HG03135 (cell line): ENCODE data around the gene THADA.
"Not testable (repeated sequence)": the region's sequence is repeated elsewhere in the genome, so short reads cannot be mapped to it uniquely, and the experiment has no call there.

Experiments
- ATAC-seq: cut with Tn5 transposase; IDR thresholded peaks from one replicate; pipeline ENCODE4 v1.9.1; 2021; ENCODE audit warnings: mild to moderate bottlenecking, moderate library complexity; ENCODE audit not compliant: unreplicated experiment

Gene THADA

DNA sequence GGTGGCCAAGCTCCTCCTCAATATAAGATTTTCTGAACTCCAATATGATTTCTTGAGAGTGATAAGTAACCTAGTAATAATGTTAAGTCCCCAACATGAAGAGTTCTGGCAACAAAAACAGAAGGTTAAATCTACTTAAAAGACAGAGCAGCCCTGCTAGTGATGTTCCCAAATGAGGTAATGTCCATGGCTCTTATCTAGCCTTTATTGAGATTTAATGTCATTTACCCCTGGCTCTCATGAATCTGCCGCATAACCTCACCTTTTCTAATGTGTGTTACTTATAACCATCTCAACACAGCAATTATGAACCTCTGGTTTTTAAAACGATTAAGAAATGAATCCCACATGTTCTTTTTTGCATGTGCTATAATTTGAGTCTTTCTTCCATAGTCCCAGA lies 201.9 kb downstream of the THADA start:
- no peak for ATAC-seq

DNA sequence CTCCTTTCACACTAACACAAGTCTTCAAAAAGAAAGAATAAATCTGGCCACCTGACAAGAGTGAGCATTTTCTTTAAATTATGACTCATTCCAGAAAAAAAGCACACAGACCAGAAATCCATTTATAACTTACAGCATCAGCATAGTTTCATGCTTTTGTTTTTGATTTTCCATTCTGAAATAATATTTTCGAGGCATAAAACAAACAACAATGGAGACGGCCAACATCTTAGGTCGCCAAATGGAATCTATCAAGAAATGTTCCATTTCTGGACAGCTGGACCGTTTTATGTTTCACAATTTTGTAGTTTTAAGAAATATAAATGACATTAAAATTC lies 204.0 kb downstream of the THADA start:
- no peak for ATAC-seq

DNA sequence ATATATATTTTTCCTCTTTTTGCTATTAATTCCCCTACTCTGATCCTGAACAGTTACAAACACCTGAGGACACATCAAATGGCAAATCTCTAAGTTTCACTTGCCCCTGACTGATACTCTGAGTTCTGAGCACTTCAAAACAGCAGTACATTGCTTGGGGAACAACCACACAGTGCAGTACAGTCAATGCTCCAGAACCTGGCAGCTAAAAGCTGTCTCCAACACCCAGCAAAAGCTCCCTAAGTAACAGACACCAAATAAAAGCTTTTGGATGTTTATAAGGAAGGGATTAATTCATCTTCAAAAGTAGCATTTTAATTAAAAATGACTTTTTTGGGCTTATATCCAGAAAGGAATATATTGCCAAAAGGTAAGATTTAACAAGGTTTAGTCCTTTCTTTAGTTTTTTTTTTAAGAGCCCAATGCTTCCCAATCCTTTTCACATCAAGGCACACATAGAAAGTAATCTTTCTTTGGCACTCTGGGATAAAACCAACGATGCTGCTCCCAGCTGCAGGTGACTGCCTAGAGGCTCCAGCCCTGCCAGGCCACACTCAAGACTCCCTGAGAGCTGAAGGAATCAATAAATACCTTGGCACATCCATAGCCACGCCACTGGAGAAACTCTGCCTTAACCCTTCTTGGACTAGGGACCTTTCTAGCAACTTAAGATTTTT lies 204.5 kb downstream of the THADA start:
- ATAC-seq, result no peak

DNA sequence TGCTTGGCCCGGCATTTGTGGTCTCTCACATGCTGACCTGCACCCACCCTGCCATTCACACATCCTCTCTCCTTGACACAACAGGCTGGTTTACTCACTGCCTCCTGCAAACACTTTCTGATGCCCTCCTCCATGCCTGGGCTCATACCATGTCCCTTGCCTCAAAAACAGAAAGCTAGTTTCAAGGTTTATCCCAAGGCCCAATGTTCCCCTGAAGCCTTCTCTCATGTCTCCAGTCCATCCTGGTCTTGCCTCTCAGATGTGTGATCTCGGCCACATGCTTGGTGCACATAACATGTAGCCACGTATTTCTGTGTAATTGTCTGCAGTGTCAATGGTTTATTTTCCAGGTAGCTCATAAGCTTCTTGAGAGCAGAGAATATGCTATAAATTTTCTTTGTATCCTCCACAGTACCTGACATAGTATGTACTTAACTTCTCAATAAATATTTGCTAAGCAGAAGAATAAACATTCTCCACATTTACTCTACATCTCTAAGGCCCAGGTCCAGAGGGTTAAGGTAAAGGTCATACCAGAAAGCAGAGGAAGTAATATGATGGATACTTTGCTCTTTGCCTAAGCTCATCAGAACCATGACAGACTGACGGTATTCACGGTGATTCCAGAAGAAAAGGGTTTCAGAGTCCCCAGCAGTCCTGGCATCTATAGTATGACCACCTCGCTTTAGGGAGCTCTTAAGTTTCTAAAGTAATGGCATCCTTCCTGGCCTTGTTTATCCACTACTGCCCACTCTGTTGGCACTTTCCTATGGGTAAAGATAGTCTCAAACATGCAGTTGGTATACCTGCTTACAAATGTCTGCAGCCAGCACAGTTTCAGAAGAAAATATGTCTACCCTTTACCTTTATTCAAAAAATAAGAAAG lies 206.0 kb downstream of the THADA start:
- ATAC-seq, result no peak

DNA sequence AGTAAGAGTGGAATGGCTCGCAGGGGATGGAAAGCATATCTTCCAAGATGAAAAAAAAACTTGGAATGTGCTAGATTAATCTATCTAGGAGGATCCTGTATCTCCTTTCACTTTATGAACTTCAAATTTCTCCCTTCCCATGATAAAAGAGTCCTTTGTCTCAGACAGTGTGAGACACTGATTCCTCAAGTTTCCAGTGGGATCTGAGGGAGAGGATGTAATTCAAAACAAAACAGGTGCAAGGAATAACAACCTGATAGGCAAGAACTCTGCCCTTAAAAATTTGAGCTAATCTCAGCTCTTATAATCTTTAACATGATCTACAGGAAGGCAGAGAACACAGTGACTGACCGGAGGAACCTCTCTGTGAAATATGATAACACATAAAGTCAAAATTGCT lies 207.5 kb downstream of the THADA start:
- ATAC-seq, result no peak

DNA sequence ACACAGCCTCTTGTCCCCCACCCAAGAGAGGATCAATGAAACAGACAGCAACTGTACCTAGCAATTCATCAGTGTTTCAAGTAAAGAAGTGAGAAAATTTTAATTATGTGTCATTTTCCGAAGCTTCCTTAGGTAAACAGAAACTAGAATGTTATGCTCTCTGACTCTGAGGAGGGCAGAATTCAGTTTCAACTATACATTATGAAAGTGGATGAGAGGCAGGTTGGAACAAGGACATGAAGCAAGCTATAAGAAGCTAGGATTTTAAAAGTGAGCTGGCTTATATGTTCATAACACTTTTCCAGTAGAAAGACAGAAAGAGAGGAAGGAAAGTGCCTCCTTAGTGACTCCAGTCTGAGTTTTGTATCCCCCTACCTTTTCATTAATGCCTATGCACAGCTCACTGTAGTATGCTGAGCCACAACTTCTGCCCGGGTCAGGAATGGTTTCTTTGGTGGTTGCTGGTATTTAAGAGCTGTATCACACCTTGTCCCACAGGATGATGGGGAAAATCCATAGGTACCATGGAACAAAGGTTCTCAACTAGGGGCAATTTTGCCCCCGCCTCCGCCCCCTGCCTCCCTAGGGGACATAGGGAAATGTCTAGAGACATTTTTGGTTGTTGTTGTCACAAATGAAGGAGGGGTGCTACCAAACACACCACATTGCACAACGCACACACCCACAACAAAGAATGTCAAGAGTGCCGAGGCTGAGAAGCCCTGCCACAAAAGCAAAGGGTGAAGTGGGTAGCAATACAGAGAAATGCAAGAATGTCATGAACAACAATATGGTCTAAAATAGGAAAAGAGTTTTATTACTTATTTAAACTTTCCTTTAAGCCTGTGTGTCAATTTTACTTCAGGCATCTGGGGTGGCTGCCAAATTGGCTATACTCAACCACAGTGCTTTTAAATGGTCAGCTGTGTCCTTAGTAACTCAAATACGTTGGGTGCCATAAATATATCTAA lies 208.5 kb downstream of the THADA start:
- peak; percentile 76 for ATAC-seq

DNA sequence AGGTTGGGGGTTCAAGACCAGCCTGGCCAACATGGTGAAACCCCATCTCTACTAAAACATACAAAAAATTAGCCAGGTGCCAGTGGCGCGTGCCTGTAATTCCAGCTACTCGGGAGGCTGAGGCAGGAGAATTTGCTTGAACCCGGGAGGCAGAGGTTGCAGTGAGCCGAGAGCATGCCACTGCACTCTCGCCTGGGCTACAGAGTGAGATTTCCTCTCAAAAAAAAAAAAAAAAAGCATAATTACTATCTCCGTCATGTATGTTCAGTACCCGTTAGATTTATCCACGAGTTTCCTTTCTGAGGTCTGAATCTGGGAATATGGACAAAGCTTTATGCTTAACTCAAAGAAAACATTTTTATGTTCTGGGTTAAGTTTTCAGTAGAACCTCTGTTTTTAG lies 209.2 kb downstream of the THADA start:
- ATAC-seq, result not testable (repeated sequence)

DNA sequence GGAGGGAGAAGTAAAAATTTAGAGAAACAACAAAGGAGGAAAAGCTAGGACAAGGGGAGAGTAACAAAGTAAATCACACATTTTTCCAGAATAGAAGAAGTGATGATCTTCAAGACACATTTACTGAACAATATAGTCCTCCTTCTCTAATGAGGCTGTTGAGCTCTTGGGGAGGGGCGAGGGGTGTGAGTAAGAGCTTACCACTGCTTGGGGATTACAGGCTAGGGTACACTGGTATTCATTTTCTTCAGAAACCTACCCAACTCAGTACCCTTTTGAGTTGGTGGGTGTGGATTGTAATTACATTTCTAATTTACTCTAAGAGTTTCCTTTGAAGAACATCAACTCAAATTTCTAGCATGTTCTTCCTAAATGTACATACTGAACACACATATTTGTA lies 211.7 kb downstream of the THADA start:
- no peak for ATAC-seq

DNA sequence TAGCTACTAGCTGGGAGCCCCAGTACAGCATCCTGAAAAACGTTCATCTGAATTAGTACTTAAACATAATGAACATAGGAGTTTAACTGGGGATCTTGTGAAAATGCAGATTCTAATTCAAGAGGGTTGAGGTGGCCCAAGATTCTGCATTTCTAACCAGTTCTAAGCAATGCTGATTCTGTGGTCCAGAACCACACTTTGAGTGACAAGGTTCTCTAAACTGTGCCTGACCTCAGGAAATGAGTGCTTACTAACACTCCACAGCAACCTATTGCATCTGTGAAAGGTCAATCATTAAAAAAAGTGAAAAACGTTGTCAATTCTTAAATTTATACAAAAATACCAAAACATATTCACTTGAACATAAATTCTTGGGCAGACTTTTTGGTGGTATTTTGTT lies 212.3 kb downstream of the THADA start:
- no peak for ATAC-seq

DNA sequence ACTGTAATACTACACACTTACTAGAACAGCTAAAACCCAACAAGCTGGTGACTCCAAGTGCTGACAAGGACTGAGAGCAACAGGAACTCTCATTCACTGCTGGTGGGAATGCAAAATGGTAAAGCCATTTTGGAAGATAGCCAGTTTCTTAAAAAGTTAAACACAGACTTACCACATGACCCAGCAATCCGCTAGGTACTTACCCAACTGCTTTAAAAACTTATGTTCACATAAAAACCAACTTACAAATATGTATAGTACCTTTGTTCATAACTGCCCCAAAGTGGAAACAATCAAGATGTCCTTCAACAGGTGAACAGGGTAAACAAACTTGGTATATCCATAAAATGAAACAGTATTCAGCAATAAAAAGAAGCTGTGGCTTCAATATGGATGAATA lies 216.3 kb downstream of the THADA start:
- ATAC-seq, result no peak

DNA sequence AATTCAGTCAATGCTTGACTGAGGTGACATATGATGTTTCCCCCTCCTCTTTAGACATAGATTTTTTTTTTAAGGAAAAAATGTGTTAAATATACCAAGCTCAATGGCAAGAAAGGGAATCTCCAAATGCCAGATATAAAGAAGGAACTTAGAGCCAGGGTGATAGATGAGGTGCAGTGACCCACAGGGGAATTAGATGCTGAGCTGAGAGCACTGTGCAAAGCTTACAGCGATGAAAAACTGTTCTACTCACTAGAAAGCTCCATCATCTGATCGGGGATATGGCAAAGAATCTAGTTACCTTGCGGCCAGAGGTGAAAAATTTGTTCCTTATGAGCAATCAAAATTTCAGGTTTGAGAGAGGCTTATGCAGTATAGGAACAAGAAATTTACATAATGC lies 218.5 kb downstream of the THADA start:
- ATAC-seq, result no peak

DNA sequence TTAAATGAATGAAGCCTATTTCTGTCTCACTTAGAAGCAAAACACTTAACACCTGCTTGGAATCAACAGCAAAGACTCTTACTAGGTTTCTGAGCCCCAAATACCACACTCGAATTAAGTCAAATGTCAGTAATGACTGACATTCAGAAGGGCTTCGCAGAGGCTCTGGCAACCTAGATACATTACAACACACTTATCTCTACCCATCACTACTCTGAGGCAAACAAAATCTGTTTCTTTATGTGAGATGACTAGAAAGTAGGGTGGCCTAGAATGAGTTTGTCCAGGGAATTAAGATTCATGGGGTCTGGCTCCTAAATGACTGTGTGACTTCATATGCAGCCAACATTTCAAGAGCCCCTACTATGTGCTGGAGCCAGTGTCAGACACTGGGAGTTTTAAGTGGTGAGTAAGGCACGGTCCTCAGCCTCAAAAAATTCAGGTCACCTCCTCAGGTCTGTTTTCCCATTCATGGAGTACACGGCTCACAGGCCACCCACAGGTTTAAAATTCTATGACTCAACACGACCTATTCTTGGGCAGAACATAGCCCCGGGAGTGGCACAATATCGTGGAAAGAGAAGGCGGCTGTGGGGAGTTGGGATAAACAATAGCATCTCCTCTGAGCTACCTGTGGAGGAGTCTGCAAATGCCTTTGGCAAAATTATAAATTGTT lies 219.2 kb downstream of the THADA start:
- no peak for ATAC-seq

DNA sequence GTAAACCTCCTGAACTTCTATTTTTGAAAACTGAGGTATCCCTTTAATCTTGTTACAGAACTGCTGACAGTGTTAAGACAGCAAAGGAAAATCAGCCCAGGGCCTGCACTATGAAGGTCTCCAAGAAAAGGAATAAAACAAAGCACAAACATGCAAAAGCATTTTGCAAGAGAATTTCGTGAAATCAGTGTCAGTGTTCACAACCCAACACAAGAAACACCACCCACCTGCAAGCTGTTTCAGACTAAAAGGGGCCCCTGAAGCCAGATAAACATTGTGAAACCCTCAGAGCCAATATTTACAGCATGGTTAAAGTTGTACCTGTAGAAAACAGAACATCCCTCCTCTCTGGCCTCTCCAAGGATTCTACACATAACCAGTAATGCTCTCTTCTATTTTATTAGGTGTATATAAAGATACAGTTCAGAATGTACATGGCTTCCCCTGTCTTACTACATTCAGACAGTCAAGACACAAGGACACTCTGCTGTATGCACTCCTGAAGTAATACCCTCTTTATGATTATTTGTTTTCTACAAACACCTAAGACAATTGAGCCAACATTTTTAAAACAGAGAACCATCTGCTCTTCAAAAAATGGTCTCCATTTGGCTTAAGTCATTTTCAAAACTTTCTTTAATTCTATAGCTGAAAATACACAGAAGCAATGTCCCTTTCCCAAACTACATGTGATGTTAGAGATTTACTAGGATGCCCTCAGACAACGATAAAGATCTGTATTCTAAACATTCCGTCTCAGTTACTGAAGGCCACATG lies 219.9 kb downstream of the THADA start:
- no peak for ATAC-seq

DNA sequence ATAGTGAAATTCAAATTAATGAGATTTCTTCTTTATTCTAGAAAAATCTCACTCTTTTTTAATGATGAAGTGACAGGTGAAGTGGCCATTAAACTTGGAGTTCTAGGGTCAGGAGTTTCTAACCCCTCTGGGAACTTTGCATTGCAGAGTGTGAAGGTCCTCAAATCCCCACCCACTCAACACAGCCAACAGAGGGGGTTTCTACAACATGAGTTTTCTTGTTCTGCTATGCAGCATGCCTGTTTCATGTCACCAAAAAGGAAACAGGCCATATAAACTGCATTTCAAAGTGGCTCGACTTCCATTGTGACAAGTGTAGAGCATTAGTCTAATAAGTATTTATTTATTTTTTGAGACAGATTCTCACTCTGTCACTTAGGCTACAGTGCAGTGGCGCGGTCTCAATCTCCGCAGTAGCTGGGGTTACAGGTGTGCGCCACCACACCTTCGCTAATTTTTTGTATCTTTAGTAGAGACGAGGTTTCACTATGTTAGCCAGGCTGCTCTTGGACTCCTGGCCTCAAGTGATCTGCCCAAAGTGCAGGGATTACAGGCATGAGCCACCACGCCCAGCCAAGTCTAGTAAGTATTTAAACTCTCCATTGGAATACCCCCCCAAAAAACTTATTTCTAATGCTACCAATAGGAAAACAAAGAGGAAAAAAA lies 223.3 kb downstream of the THADA start:
- no peak for ATAC-seq

DNA sequence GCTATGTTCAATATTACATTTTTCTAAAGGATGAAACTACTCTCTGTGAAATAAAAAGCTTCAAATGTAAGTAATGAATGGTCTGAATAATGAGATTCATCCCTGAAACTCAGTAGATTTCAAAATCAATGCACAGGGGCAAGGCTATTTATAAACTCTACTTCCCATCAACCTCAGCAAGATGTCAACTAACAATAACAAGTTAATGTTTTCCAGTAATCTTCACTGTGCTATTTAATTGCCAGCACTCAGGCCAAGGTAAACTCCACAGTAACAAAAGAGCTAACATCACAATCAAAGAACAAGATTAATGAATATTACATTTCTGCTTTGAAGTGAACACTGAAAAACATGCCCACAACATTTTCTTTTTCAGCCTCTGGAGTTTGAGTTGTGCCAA lies 225.1 kb downstream of the THADA start:
- ATAC-seq, result no peak

DNA sequence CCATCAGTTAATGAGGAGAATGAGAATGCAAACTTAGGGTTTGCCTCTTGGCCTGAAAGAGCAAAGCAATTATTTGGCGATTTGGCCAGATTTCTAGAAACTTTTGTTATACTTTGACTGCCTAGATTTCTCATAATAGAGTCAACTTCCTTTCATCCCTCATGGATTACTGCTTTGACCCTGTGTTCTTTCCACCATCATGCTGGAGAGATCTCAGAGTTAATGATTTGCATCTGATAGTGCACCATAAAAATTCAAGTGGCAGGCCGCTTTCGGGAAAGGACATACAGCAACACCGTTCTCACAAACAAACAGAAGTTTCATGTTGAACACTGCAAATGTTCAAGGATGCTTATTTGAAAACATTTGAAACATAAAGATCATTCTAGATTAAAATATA lies 225.7 kb downstream of the THADA start:
- ATAC-seq, result no peak

DNA sequence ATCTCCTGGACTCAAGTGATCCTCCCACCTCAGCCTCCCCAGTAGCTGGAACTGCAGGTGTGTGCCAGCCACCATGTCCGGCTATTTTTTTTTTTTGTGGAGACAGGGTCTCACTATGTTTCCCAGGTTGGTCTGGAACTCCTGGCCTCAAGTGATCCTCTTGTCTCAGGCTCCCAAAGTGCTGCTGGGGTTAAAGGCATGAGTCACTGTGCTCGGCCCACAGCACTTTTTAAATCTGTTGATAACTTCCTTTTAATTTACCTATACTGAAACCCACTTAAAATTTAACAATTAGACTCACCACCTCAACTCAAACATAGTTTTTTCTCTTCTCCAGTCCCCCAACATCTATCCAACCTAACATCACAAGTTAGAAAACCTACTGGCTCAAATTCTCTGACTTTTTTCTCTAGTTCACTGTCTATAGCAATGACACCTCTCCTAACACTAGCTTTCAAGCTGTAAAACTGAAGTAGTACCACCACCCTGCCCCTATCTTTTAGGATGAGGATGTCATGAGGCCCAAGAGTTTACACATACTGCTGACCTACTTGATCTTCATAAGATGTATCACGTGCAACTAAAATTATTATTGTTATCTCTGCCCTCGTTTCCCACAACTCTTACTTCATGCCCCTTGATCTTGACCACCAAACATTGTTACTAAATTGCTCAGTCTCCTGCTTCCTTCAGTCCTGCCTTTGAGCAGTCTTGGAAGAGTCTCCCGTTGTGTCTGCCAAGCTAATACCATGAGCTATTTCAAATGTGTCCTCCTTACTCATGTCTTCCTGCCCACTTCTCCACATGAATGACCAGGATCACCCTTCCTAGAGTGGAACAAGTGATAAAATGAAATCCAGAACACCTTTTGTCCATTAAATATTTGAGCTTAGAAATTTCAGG lies 227.1 kb downstream of the THADA start:
- no peak for ATAC-seq

DNA sequence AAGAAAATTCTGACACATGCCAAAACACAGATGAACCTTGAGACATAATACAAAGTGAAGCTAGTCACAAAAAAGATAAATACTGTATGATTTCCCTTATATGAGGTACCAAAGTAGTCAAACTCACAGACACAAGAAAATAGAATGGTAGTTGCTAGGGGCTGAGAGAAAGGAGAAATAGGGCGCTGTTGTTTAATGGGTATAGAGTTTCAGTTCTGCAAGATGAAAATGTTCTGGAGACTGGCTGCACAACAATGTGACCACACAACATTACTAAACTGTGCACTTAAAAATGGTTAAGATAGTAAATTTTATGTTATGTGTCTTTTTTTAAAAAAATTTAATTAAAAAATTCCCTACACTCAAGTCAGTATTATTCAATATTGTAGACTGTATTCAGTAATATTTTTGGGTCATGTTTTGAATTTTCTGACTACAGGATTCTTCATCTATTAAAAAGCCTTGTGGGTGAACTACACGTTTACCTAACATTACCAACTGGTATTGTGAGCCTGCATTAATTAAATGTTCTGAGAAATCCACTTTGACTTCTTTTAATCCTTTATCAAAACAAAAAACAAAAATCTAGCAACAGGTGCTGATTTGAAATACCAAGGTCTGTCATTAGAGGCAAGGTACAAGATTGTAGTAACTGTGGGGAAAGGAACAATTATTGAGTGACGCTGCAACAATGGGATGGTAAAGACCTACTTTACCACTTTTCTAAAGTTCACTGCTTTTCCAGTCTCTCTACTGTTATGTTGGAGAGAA lies 228.6 kb downstream of the THADA start:
- no peak for ATAC-seq
